ENCODE data around the gene RBM38.

Gene RBM38

GRCh38 chr20:57374931-57375651, 16.1 kb upstream of the RBM38 start:
- DNase-seq (ENCODE audit: low spot score) = no peak

GRCh38 chr20:57375652-57376230, 15.5 kb upstream of the RBM38 start:
- no peak for DNase-seq (ENCODE audit: low spot score)

- no peak for DNase-seq (ENCODE audit: low spot score)
Measured at GRCh38 chr20:57377350-57377749, 13.8 kb upstream of the RBM38 start.

GRCh38 chr20:57378107-57378506, 13.1 kb upstream of the RBM38 start:
- no peak for DNase-seq (ENCODE audit: low spot score)

- DNase-seq (ENCODE audit: low spot score) = no peak
Measured at GRCh38 chr20:57378646-57379262, 12.4 kb upstream of the RBM38 start.

GRCh38 chr20:57379263-57379647, 11.9 kb upstream of the RBM38 start:
- DNase-seq (ENCODE audit: low spot score) = no peak

- DNase-seq (ENCODE audit: low spot score) = no peak
Measured at GRCh38 chr20:57380081-57380750, 11.0 kb upstream of the RBM38 start.

- DNase-seq (ENCODE audit: low spot score) = peak; percentile 92
Measured at GRCh38 chr20:57381596-57382503, 9.3 kb upstream of the RBM38 start.

GRCh38 chr20:57382516-57382915, 8.7 kb upstream of the RBM38 start:
- no peak for DNase-seq (ENCODE audit: low spot score)

- DNase-seq (ENCODE audit: low spot score) = no peak
Measured at GRCh38 chr20:57383447-57384347, 7.5 kb upstream of the RBM38 start.

- DNase-seq (ENCODE audit: low spot score) = no peak
Measured at GRCh38 chr20:57384486-57384885, 6.7 kb upstream of the RBM38 start.

GRCh38 chr20:57384953-57385761, 6.0 kb upstream of the RBM38 start:
- no peak for DNase-seq (ENCODE audit: low spot score)

GRCh38 chr20:57385940-57386339, 5.3 kb upstream of the RBM38 start:
- DNase-seq (ENCODE audit: low spot score) = no peak

- DNase-seq (ENCODE audit: low spot score) = no peak
Measured at GRCh38 chr20:57386762-57387161, 4.4 kb upstream of the RBM38 start.

- no peak for DNase-seq (ENCODE audit: low spot score)
Measured at GRCh38 chr20:57387463-57387862, 3.7 kb upstream of the RBM38 start.

GRCh38 chr20:57387945-57388371, 3.2 kb upstream of the RBM38 start:
- DNase-seq (ENCODE audit: low spot score) = no peak

- peak; percentile 83 for DNase-seq (ENCODE audit: low spot score)
Measured at GRCh38 chr20:57388953-57389694, 2.1 kb upstream of the RBM38 start.

GRCh38 chr20:57389695-57390603, 1.2 kb upstream of the RBM38 start:
- peak; percentile 55 for DNase-seq (ENCODE audit: low spot score)

All from HuH-7 (cell line).